ENCODE measurements around the gene MARCHF10.

GRCh38 chr17:62753562-62753961, 54.6 kb downstream of the MARCHF10 start:
- TF ChIP-seq CTCF (conservative IDR thresholded peaks at IDR 0.05; ENCODE audit: low read depth, low read length) = no peak
- TF ChIP-seq EZH2 (IDR thresholded peaks at IDR 0.05; ENCODE audit: borderline replicate concordance, low read depth, low read length, poor library complexity, severe bottlenecking) = no peak
